EL (cell line): ENCODE results near the gene ABHD17C.

Experiments used
- DNase-seq: peaks from one replicate; pipeline ENCODE4 v3.0.0-alpha.2; 2016

ABHD17C gene

DNA sequence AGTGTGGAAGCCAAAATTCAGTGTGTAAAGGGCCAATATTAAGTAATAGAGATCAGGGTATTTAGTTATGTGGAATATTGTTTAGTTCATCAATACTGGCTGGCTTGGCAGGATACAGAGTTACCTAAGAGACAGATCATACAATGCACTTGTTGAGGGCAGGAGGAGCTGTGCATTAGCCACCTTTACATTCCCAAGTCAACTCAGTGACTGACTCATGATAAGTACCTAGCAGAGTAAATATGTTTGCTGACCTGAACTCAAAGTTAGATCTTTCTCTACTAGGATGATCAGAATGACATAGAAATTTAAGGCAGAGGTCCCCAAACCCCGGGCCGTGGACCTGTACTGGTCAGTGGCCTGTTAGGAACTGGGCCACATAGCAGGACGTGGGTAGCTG is 3.5 kb upstream of the ABHD17C start:
- DNase-seq, result no peak

- no peak for DNase-seq
Observed at GRCh38 chr15:80693682-80694610, 1.2 kb upstream of the ABHD17C start.

GRCh38 chr15:80694611-80695098 is 455 bp upstream of the ABHD17C start:
- peak; percentile 51 for DNase-seq

GRCh38 chr15:80695911-80696661 is 976 bp downstream of the ABHD17C start:
- DNase-seq, result peak; percentile 45

DNA sequence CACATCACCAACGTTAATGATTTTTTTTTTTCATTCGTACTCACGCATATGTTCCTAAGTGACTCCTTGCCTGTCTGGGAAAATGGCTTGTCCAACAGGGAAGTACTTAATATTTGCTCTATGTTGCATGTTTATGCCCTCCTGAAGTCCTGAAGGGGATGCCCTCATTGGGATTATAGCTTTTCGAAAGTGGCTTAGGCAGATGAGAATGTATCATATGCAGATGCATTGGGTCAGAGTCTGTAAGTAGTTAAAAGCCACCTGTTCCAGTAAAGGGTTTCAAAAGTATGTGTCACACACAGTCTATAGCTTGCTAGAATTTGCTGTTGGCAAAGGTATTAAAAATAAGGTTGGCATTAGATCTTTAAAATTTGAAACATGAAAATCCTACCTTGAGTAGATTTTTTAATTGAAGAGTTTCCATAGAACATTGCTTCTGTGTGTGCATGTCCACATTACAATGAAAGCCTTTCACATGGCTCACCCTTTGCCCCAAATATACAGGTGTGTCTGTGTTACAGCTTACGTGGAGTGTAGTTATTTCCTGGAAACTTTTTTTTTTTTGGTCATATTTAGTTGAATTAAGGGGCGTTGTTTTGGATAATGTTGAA is 2.1 kb downstream of the ABHD17C start:
- DNase-seq, result no peak

DNA sequence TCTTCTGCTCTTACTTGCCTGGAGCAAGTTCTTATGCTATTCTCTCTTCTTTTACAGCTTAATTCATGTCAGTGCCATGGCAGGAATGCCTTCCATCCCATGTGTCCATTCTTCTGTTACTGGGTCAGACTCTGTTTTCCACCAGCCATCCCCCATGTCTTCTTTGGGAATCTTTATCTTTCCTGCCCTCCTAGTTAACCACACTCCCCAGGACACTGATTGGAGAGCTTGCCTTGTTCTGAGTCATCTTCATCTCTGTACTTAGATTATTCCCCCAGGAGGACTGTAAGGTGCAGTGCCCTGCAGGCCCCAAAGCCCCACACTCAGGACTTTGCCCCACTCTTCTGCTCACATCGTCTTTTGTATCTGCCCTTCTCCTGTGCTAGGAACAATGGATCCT is 3.6 kb downstream of the ABHD17C start:
- DNase-seq, result peak; percentile 41

- DNase-seq, result peak; percentile 30
Observed at GRCh38 chr15:80699981-80700380, 4.9 kb downstream of the ABHD17C start.

- no peak for DNase-seq
Observed at GRCh38 chr15:80701676-80702311, 6.7 kb downstream of the ABHD17C start.

DNA sequence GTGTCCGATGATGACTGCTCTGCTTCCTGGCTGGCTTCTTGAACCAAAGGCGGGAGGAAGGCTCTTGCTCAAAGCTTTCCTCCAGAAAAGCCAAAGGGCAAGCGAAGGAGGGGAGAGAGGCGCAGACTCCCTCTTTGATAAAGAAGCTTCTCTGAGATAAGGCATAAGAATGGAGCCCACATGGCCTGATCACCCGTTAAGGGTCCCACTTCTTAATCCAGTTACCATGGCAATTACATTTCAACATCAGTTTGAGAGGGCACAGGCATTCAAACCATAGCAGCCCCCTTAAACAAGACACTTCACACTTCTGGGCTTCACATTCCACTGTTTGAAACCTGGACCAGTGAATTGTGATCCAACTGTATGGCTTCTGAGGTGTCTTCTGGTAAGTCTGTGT is 8.0 kb downstream of the ABHD17C start:
- no peak for DNase-seq

GRCh38 chr15:80703965-80704364 is 8.9 kb downstream of the ABHD17C start:
- no peak for DNase-seq

- DNase-seq, result no peak
Observed at GRCh38 chr15:80706161-80706560, 11.1 kb downstream of the ABHD17C start.

GRCh38 chr15:80709542-80709941 is 14.4 kb downstream of the ABHD17C start:
- DNase-seq, result no peak

DNA sequence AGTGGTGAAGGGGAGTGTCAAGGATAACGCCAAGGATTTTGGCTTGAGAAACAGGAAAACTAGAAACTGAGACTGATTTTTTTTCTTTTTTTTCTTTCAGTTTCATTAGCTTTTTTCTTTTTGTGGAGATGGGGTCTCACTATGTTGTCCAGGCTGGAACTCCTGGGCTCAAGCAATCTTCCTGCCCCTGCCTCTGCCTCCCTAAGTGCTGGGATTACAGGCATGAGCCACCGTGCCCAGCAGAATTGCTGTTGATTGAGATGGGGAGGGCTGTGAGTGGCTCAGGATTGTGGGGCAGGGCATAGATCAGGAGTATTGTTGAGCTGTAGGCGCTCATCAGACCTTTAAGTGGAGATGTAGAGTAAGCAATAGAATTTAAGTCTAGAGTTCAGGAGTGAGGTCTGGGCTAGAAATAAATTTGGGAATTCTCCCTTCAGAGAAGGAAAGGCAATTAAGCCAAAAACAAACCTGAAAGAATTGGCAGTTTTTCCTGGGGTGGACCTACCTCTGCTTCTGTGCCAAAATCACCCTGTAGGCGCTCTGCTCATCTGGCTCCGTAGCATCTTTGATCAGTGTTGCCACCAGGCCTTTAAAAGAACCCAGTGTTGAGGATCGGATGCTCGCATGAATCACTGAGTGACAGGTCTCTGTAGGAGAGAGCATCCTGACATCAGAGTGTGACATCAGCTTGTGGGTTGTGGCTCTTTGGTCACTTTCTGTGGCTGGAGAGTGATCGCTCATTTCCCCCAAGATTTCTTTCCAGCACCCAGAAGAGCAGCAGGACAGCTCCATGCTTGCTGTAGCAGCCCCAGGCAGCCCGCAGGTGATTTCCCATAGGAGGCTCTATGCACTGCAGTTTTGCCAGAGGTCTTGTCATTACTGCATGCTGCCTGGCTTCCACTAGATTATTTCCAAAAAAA is 15.8 kb downstream of the ABHD17C start:
- DNase-seq, result peak; percentile 58

GRCh38 chr15:80711886-80712285 is 16.8 kb downstream of the ABHD17C start:
- DNase-seq, result no peak

DNA sequence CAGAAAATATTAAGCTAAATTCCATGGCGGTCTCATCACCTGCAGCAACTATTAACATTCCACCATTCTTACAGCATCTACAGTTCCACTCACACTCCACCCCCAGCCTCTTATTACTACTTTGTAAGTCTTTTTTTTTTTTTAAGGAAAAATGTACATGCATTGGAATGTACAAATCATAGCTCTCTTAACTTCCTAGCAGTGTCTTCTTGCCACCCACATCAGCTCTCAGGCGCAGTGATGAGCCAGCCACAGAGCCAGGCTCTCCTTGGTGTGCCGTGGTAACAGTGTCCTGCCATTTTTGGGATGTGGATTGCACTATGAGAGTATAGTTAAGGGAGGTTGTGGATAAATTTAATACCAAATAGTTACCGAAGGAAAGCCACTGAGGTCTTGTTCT is 17.8 kb downstream of the ABHD17C start:
- no peak for DNase-seq

DNA sequence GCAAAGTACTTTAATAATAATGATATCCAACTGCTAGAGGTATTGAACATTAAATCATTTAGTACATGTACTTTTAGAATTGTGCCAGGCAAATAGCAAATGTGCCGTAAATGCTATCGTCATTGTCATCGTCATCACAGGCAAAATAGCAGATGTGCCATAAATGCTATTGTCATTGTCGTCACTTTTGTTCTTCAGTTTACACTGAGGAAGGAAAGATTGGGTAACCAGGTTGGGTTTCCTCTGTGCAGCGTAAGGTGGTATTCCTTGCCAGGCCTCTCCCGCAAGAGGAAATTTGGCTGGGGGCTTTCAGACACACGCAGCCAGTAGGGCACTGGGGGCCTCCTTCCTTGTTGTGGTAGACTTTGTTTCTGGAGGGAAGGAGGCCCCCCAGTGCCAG is 26.4 kb downstream of the ABHD17C start:
- DNase-seq, result no peak

DNA sequence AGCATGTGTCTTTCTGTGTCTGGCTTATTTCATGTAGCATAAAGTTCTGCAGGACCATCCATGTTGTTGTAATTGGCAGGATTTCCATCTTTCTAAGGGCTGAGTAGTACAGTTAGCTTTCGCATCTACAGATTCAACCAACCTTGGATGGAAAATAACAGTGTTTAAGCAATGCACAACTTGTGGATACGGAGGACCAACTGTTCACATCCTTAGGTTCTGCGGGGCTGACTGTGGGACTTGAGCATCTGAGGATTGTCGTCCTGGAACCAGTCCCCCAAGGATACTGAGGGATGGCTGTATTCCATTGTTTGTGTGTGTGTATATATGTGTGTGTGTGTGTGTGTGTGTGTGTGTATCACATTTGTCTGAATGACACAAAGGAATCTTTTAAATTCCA is 27.7 kb downstream of the ABHD17C start:
- no peak for DNase-seq

GRCh38 chr15:80727196-80727595 is 32.1 kb downstream of the ABHD17C start:
- peak; percentile 44 for DNase-seq

GRCh38 chr15:80727596-80727995 is 32.5 kb downstream of the ABHD17C start:
- DNase-seq, result no peak

DNA sequence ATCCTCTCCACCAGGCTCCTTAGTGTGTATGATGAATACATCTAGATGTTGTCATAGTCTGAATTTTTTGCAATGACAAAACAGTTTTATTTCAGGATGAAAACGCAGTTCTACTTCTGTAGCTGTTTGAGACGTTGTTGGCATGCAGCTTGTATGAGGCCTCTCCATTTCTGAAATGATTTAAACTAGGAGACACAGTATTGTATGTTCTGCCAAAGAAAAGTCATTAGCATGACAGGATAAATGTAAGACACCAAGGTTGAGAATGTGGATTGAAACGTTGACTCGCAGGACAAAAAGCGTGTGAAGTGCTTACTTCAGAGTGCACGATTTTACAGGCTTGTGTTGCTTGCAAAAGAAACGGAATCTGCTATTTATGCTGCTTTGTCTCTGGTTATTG is 35.3 kb downstream of the ABHD17C start:
- no peak for DNase-seq

DNA sequence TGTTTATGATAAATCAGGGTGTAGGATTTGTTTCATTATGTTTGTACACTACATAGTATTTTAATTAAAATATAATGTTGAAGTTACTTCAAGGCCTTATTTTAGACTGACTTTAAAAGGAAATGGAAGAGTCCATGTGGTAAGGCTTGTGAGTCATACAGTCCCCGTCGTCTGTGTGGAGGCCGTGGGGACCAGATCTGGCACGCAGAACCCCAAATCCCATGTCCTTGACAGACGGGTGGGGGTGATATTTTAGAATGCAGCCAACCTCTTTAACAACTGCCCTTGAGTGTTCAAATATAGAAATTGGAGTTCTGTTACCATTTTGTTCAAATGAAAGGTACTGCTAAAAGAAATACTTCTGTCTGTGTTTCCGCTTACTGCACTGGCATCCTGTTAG is 35.8 kb downstream of the ABHD17C start:
- peak; percentile 16 for DNase-seq

DNA sequence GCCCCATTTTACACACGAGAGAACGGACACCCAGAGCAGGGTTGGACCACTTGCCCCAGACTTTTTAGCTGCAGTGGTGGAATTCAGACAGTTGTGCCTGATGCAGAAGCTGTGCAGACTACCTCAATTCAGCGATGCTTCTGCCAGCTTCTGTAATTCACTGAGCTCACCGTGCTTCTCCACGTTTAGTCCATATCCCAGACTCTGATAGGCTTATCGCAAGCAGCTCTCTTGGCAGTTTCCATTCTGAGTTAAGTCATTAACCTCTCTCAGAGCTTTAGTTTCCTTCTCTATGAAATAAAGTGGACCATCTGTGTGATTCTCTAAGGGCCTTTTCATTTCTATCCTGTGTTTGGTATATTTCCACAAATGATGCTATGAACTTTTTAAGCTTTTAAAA is 37.1 kb downstream of the ABHD17C start:
- no peak for DNase-seq
